HEK293 (cell line): Measurements from ENCODE around the gene SRSF12.

Experiments used
- CTCF ChIP-seq: fragments of 450-650 bp; formaldehyde crosslinking; IDR thresholded peaks from 2 replicates; pipeline ENCODE4 v1.5.1; 2016; ENCODE audit warnings: missing biosample characterization, missing genetic modification characterization
- FEZF1 ChIP-seq: fragments of 450-650 bp; formaldehyde crosslinking; IDR thresholded peaks from 2 replicates; pipeline ENCODE4 v1.5.1; 2016; ENCODE audit warnings: missing biosample characterization, missing genetic modification characterization
- REST ChIP-seq: fragments of 450-650 bp; formaldehyde crosslinking; IDR thresholded peaks from 2 replicates; pipeline ENCODE4 v1.5.1; 2016; ENCODE audit warnings: missing biosample characterization, missing genetic modification characterization
- ZBTB20 ChIP-seq: fragments of 450-650 bp; formaldehyde crosslinking; IDR thresholded peaks from 2 replicates; pipeline ENCODE4 v1.5.1; 2016; ENCODE audit warnings: missing biosample characterization, missing genetic modification characterization
- ZBTB26 ChIP-seq: fragments of 450-650 bp; formaldehyde crosslinking; optimal IDR thresholded peaks from 2 replicates; pipeline ENCODE3; 2016; ENCODE audit warnings: missing biosample characterization, mild to moderate bottlenecking, missing genetic modification characterization
- ZNF114 ChIP-seq: fragments of 450-650 bp; formaldehyde crosslinking; IDR thresholded peaks from 2 replicates; pipeline ENCODE4 v1.5.0; 2017; ENCODE audit warnings: missing biosample characterization, missing genetic modification characterization
- ZNF311 ChIP-seq: fragments of 450-650 bp; formaldehyde crosslinking; IDR thresholded peaks from 2 replicates; pipeline ENCODE4 v1.5.1; 2017; ENCODE audit warnings: missing biosample characterization, missing genetic modification characterization, borderline replicate concordance
- ZNF341 ChIP-seq: fragments of 450-650 bp; formaldehyde crosslinking; IDR thresholded peaks from 2 replicates; pipeline ENCODE4; 2016; ENCODE audit warnings: low read depth, missing biosample characterization, missing genetic modification characterization
- ZNF645 ChIP-seq: fragments of 450-650 bp; formaldehyde crosslinking; IDR thresholded peaks from 2 replicates; pipeline ENCODE4; 2016; ENCODE audit warnings: missing biosample characterization, missing genetic modification characterization

- TF ChIP-seq FEZF1 (tag by site-specific recombination) (peak; percentile 83), CTCF (no peak), ZNF645 (tag by site-specific recombination) (no peak), ZNF311 (tag by site-specific recombination) (no peak), ZNF341 (tag by site-specific recombination) (no peak), ZBTB20 (tag by site-specific recombination) (no peak), ZBTB26 (tag by site-specific recombination) (no peak), ZNF114 (no peak), REST (tag by site-specific recombination) (no peak)
Measured at GRCh38 chr6:89138173-89138572, 20.3 kb upstream of the SRSF12 start.
